Liver (tissue), 9 donors: ENCODE measurements around the gene ADAMTS19. TPM values are rescaled to one million over a fixed set of nuclear protein-coding genes. Genes with fewer than 3 reads are reported as not detected.

Source experiments
- DNase-seq: peaks from one replicate; pipeline ENCODE4 v3.0.0-alpha.2; 2017; ENCODE audit warnings: low spot score
- H3K27ac ChIP-seq, 2 donors: one replicate each; pipeline ENCODE4 v1.7.0; 2013; ENCODE audit warnings: inconsistent platforms in 2 of 2, low read length in 2 of 2, control low read depth in 1 of 2, low read depth in 1 of 2, mild to moderate bottlenecking in 1 of 2
- H3K27me3 ChIP-seq, 4 donors: one replicate each; pipeline versions ENCODE4 v1.6.1 to v1.7.0; 2013; ENCODE audit warnings: low read length in 3 of 4, inconsistent platforms in 1 of 4, mild to moderate bottlenecking in 1 of 4, moderate library complexity in 1 of 4; ENCODE audit not compliant: control insufficient read depth in 4 of 4, insufficient read depth in 4 of 4
- H3K36me3 ChIP-seq, 4 donors: one replicate each; pipeline versions ENCODE4 v1.6.1 to v1.7.0; 2013; ENCODE audit warnings: low read length in 3 of 4, mild to moderate bottlenecking in 3 of 4, low read depth in 1 of 4, moderate library complexity in 1 of 4; ENCODE audit not compliant: control insufficient read depth in 4 of 4, insufficient read depth in 3 of 4
- H3K4me1 ChIP-seq, 4 donors: one replicate each; pipeline versions ENCODE4 v1.6.1 to v1.7.0; 2013; ENCODE audit warnings: low read length in 3 of 4, mild to moderate bottlenecking in 3 of 4, moderate library complexity in 1 of 4; ENCODE audit not compliant: control insufficient read depth in 4 of 4, insufficient read depth in 4 of 4
- H3K4me3 ChIP-seq, 3 donors: one replicate each; pipeline versions ENCODE4 v1.6.1 to v1.7.0; 2013; ENCODE audit warnings: low read length in 3 of 3, control low read depth in 1 of 3, low read depth in 1 of 3, mild to moderate bottlenecking in 1 of 3
- H3K9ac ChIP-seq, 2 donors: one replicate each; pipeline ENCODE4 v1.7.0; 2013; ENCODE audit warnings: low read length in 2 of 2, mild to moderate bottlenecking in 2 of 2, moderate library complexity in 2 of 2, control low read depth in 1 of 2, low read depth in 1 of 2
- H3K9me3 ChIP-seq, 4 donors: one replicate each; pipeline versions ENCODE4 v1.6.1 to v1.7.0; 2013; ENCODE audit warnings: low read length in 3 of 4; ENCODE audit not compliant: control insufficient read depth in 4 of 4
- ATF3 ChIP-seq: IDR thresholded peaks from 2 replicates; pipeline ENCODE4 v1.6.1; 2016; ENCODE audit warnings: antibody characterized with exemption
- EGR1 ChIP-seq, 2 donors: IDR thresholded peaks; 2 replicates each; pipeline ENCODE4 v1.6.1; 2016 to 2018; ENCODE audit warnings: antibody characterized with exemption in 2 of 2, low read depth in 2 of 2
- FOXA1 ChIP-seq: IDR thresholded peaks from 2 replicates; pipeline ENCODE4 v1.6.1; 2016; ENCODE audit warnings: antibody characterized with exemption
- FOXA2 ChIP-seq: IDR thresholded peaks from 2 replicates; pipeline ENCODE4 v1.6.1; 2016; ENCODE audit warnings: antibody characterized with exemption
- GABPA ChIP-seq, 2 donors: IDR thresholded peaks in 1 of 2; conservative IDR thresholded peaks in 1 of 2; 2 replicates each; pipeline ENCODE4 v1.6.1; 2016; ENCODE audit warnings: antibody characterized with exemption in 2 of 2, mild to moderate bottlenecking in 1 of 2, moderate library complexity in 1 of 2
- HNF4A ChIP-seq, 2 donors: conservative IDR thresholded peaks; 2 replicates each; pipeline ENCODE4 v1.6.1; 2016; ENCODE audit warnings: antibody characterized with exemption in 2 of 2, mild to moderate bottlenecking in 2 of 2
- HNF4G ChIP-seq: IDR thresholded peaks from 2 replicates; pipeline ENCODE4 v1.6.1; 2016; ENCODE audit warnings: antibody characterized with exemption
- MAX ChIP-seq: IDR thresholded peaks from 2 replicates; pipeline ENCODE4 v1.6.1; 2016; ENCODE audit warnings: antibody characterized with exemption
- RAD21 ChIP-seq, 2 donors: IDR thresholded peaks; 2 replicates each; pipeline ENCODE4 v1.6.1; 2016; ENCODE audit warnings: antibody characterized with exemption in 2 of 2, mild to moderate bottlenecking in 2 of 2
- REST ChIP-seq: IDR thresholded peaks from 2 replicates; pipeline ENCODE4 v1.6.1; 2016; ENCODE audit warnings: antibody characterized with exemption, mild to moderate bottlenecking
- RXRA ChIP-seq, 2 donors: IDR thresholded peaks; 2 replicates each; pipeline ENCODE4 v1.6.1; 2017 to 2018; ENCODE audit warnings: antibody characterized with exemption in 2 of 2, mild to moderate bottlenecking in 1 of 2
- SP1 ChIP-seq: IDR thresholded peaks from 2 replicates; pipeline ENCODE4 v1.6.1; 2018; ENCODE audit warnings: antibody characterized with exemption, mild to moderate bottlenecking
- TAF1 ChIP-seq: conservative IDR thresholded peaks from 2 replicates; pipeline ENCODE4 v1.6.1; 2016; ENCODE audit warnings: antibody characterized with exemption, mild to moderate bottlenecking
- YY1 ChIP-seq: IDR thresholded peaks from 2 replicates; pipeline ENCODE4 v1.6.1; 2016; ENCODE audit warnings: antibody characterized with exemption, mild to moderate bottlenecking
- ZBTB33 ChIP-seq: IDR thresholded peaks from 2 replicates; pipeline ENCODE4 v1.6.1; 2016; ENCODE audit warnings: antibody characterized with exemption
- WGBS: extraction: QIAGEN DNeasy Blood & Tissue Kit; methylation state at CpG from one replicate; pipeline ENCODE4 v1.1.7; 2013; 5-methylcytosine and 5-hydroxymethylcytosine counted together
- polyA plus RNA-seq, 2 donors: library from polyadenylated mRNA; stranded (reverse) in 1 of 2; unstranded in 1 of 2; fragments of 200-250 nt in 1 of 2; fragments of >200 nt in 1 of 2; fragmentation: Nextera tagmentation in 1 of 2; extraction: Ambion mirVana in 1 of 2; gene quantifications; one replicate each; pipeline versions ENCODE4 v1.2.1 to v1.2.3, GENCODE V29; 2013 to 2015
- total RNA-seq, 2 donors: library from RNA; depleted of rRNA; stranded (reverse); fragments of >200 nt; gene quantifications; one replicate each; pipeline ENCODE4 v1.2.3, GENCODE V29; 2014
- donor health status: healthy.
- donor health status: healthy.
- donor health status: healthy.
- donor health status: healthy.
- donor health status: healthy.

The ADAMTS19 gene
- total and polyA plus RNA-seq, 4 donors: 0.09 TPM; not detected in 3

GRCh38 chr5:129509363-129509975 is 49.4 kb downstream of the ADAMTS19 start:
- no peak overlapping the region for H3K9ac ChIP-seq
- WGBS: 77% methylated on average over 2 of the region's 2 CpGs
- no peak overlapping the region for H3K27ac ChIP-seq

GRCh38 chr5:129511291-129511690 is 51.2 kb downstream of the ADAMTS19 start:
- H3K9me3 ChIP-seq: no peaks in the 10 kb centered on the region
- H3K9ac ChIP-seq: no peak overlapping the region
- DNase-seq: no peak
- no peaks in the 10 kb centered on the region for H3K27me3 ChIP-seq
- no peak for TF ChIP-seq GABPA (IDR thresholded peaks at IDR 0.05 in 1 of 2, conservative IDR thresholded peaks at IDR 0.05 in 1 of 2)
- TF ChIP-seq ZBTB33: no peak
- TF ChIP-seq HNF4G: no peak
- TF ChIP-seq SP1: no peak
- no peak for TF ChIP-seq EGR1 (IDR thresholded peaks at IDR 0.05; ENCODE audit: low read depth in 2 of 2)
- no peak for TF ChIP-seq HNF4A (conservative IDR thresholded peaks at IDR 0.05)
- TF ChIP-seq RAD21 (IDR thresholded peaks at IDR 0.05): no peak
- TF ChIP-seq YY1: no peak
- no peak for TF ChIP-seq MAX
- TF ChIP-seq FOXA1: no peak
- no peak for TF ChIP-seq RXRA (IDR thresholded peaks at IDR 0.05)
- TF ChIP-seq REST: no peak
- TF ChIP-seq FOXA2: no peak
- no peak for TF ChIP-seq ATF3
- H3K27ac ChIP-seq: no peak overlapping the region
- no peak overlapping the region for H3K4me3 ChIP-seq
- H3K4me1 ChIP-seq: no peaks in the 10 kb centered on the region
- H3K36me3 ChIP-seq: no peaks in the 10 kb centered on the region

More at GRCh38 chr5:129509363-129509975, 49.4 kb downstream of the ADAMTS19 start:
- Histone ChIP-seq H3K27me3 (no peaks in the 10 kb centered on the region), H3K9me3 (no peaks in the 10 kb centered on the region), H3K4me1 (no peaks in the 10 kb centered on the region), H3K4me3 (no peak overlapping the region), H3K36me3 (no peaks in the 10 kb centered on the region)
- no peak for DNase-seq
- TF ChIP-seq HNF4A (conservative IDR thresholded peaks at IDR 0.05) (no peak), SP1 (no peak), FOXA2 (no peak), TAF1 (no peak), ZBTB33 (no peak), HNF4G (no peak), RXRA (IDR thresholded peaks at IDR 0.05) (no peak), FOXA1 (no peak), EGR1 (IDR thresholded peaks at IDR 0.05; ENCODE audit: low read depth in 2 of 2) (no peak)
